GM18951 (cell line): Measurements from ENCODE around the gene GALNT9.
"Not testable (repeated sequence)": the region's sequence is repeated elsewhere in the genome, so short reads cannot be mapped to it uniquely, and the experiment has no call there.

Experiments used
- POLR2A ChIP-seq: IDR thresholded peaks from 4 replicates; pipeline ENCODE4 v1.6.1; 2011; ENCODE audit warnings: mild to moderate bottlenecking; ENCODE audit not compliant: insufficient read length, insufficient read depth; ENCODE audit errors: extremely low read depth
- in situ Hi-C: fragments of 300-500 bp; cut with MboI; formaldehyde crosslinking; loops from one replicate; pipeline ENCODE4 v1.12.0; 2022; ENCODE audit warnings: low sequenced_read_pairs, mixed read lengths, inconsistent platforms; ENCODE audit not compliant: unreplicated experiment

GALNT9 gene

DNA sequence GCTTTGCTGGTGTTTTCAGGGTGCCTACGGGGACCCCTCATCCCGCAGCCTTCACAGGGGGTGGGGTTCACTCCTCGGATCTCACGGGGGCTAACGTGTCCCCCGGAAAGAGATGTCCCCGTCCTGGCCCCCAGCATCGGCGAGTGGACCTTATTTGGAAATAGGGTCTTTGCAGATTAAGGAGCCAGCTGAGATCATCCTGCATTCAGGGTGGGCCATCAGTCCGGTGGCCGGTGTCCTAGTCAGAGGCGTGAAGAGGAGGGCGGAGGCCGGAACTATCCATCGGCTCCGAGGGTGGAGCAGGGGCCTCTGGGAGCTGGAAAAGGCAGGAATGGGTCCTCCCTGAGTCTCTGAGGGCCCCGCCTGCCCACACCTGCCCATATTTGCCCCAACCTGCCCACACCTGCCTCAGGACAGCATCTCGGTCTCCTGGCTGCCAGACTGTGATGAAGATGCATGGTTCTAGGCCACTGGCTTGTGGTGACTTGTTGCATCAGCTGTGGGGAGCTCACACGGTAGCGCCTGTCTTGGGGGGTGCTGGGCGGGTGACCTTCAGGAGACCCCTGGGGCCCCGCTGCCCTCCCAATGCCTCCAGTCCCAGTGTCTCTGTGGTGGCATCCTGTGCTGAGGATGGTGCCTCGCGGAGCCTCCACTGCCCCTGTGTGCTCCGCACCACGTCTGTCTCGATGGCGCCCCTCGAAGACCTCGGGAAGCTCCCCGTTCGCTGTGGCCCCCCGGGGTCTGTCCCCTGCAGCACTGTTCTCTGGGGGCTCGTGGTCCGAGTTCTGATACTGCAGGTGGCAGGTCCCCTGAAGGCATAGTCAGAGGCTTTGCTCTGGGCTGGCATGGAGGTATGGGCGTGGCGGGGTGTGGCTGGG lies 170.5 kb downstream of the GALNT9 start:
- TF ChIP-seq POLR2A, result no peak
- in situ Hi-C loops, result no loop called here

DNA sequence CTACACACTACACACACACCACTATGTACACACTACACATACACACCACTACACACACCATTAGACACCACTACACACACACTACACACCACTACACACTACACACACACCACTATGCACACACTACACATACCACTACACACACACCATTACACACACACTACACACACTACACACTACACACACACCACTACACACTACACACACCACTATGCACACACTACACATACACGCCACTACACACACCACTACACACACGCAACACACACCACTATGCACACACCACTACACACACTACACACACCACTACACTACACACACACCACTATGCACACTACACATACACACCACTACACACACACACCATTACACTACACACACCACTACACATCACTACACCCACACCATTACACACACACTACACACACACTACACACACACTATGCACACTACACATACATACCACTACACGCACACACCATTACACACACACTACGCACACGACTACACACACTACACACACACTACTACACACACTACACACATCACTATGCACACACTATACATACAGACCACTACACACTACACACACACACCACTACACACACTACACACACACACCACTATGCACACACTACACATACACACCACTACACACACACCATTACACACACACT lies 171.5 kb downstream of the GALNT9 start:
- no peak for TF ChIP-seq POLR2A
- in situ Hi-C loops, result no loop called here

DNA sequence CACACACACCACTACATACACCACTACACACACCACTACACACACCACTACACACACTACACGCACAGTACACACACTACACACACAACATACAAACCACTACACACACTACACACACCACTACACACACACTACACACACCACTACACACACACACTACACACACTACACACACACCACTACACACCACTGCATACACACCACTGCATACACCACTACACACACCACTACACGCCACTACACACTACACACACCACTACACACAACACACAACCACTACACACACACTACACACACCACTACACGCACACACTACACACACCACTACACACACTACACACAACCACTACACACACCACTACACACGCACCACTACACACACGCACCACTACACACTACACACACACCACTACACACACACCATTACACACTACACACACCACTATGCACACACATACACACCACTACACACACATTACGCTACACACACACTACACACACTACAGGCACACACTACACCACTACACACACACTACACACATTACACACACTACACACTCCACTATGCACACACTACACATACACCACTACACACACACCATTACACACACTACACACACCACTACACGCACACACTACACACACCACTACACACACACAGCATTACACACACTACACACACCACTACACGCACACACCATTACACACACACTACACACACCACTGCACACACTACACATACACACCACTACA lies 172.6 kb downstream of the GALNT9 start:
- in situ Hi-C loops, result no loop called here
- no peak for TF ChIP-seq POLR2A

DNA sequence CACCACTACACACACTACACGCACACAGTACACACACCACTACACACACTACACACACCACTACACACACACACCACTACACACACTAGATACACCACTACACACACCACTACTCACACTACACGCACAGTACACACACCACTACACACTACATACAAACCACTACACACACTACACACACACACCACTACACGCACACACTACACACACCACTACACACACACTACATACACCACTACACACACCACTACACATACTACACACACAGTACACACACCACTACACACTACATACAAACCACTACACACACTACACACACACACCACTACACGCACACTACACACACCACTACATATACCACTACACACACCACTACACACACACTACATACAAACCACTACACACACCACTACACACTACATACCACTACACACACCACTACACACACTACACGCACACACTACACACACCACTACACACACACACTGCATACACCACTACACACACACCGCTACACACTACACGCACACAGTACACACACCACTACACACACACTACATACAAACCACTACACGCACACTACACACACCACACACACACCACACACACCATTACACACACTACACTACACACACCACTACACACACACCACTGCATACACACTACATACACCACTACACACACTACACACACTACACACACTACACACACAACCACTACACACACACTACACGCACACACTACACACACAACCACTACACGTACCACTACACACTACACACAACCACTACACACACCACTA lies 173.4 kb downstream of the GALNT9 start:
- in situ Hi-C loops, result no loop called here
- no peak for TF ChIP-seq POLR2A

DNA sequence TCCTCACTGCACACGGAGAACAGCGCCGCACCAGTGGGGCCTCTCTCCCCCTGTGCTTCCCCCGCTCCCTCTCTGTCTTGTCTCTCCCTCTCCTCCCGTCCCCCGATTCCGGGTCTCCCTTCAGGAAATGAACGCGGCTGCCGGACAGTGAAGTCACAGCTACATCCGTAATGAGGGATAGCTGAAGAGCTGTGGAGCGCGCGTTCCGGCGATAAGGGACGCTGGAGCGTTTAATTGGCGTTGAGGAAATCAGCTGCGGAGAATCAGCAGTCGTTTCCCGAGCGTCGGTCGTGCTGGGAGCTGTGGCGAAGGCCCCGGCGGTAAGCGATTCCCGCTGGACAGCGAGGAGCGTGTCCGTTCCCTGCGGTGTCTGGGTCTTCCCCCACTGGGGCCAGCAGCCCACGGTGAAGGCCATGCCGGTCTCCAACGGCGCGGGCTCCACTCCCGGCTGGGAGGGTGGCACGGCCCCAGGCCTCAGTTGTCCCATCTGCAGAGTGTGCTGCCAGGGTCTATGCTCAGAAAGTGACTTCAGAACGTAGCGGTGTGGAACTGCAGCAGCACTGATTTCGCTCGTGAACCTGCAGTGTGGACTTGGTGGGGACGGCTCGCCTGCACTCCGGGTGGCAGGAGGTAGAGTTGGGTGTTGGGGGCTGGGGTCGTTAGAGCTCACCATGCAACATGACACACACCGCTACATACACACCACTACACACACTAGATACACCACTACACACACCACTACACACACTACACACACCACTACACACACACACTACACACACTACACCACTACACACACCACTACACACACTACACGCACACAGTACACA lies 174.2 kb downstream of the GALNT9 start:
- in situ Hi-C loops, result no loop called here
- TF ChIP-seq POLR2A, result no peak

DNA sequence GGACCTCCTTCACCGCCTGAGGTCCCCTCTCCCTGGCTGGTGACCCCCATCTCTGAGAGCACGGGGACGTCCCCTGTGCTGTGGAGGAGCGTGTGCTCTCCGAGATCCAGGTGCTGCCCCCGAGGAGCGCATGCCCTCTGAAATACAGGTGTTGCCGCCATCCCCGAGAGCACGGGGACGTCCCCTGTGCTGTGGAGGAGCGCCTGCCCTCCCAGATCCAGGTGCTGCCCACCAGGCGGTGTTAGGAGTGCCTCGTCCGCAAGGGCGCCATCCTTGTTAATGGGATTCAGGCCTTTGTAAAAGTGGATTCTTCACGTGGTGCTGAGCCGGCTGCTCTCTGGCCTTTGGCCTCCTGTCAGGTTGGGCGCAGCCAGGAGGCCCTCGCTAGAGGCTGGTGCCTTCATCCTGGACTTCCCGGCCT lies 175.0 kb downstream of the GALNT9 start:
- in situ Hi-C loops, result no loop called here
- TF ChIP-seq POLR2A, result no peak

DNA sequence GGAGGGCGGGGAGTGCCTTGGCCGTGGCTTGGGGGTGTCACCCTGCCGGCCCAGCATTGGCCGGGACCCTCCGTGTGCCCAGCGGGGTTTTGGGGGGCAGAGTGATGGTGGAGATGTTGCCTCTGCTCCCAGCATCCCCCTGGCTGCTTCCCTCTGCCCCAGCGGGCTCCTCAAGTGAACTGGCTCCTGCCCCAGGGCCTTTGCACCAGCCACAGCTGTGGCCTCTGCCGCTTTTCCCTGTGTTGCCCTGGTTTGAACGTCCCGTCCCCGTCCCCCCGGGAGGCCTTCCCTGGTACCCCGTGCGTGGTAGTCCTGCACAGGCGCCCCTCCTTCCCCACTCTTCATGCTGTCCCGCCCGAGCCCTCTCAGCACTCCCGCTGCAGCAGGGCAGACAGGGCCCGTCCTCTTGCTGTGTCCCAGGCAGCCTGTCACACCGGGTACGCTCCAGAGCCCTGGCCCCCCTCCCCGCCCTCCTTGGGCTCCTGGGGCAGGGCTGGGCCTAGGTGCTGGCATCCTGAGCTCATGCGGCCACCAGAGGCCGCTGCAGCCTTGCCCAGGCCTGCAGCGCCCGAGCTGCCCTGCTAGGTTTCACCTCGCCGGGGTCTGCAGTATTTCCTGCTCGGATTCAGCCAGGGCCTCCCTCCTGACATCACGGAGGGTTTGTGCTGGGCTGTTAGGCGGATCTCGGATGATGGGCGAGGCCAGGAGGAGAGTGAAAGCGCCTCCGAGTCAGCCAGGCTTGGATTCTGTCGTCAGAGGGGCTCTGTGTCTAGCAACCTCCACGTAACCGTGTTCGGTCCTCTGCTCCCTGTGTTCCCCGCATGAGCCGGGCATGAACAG lies 175.7 kb downstream of the GALNT9 start:
- in situ Hi-C loops, result no loop called here
- TF ChIP-seq POLR2A, result no peak

DNA sequence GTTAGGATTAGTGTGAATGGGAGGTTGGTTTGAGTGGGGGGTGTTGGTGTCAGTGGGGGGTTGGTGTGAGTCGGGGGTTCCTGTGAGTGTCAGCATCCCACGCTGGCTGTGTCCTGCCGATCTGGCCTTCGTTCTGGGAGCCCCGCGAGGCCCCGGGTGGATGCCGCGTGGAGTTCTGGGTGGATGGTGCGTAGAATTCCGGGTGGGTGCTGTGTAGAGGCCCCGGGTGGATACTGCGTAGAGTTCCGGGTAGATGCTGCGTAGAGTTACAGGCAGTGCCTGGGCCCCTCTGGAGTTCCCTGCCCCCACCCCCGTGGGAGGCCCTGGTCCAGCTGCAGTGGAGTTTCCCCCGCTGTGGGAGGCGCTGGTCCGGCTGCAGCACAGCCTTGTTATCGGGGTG lies 176.4 kb downstream of the GALNT9 start:
- in situ Hi-C loops, result no loop called here
- TF ChIP-seq POLR2A, result no peak

DNA sequence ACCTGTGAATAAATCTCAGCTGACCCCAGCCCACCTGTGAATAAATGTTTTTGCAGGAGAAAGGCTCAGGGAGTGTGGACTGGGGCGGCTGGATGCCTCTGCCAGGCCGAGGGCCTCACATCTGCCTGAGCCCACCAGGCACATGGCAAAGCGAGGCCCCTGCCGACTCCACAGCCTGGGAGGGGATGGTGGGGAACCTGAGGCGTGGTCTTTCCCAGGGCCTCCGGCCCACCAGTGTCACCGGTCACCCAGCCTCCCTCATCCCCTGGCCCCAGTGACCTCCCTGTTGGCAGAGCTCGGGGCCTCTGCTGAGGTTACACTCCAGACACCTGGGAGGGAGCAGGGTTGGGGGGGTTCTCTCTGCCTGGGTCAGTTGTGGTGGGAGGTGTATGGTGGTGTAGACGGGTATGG lies 177.0 kb downstream of the GALNT9 start:
- in situ Hi-C loops, result no loop called here
- no peak for TF ChIP-seq POLR2A

DNA sequence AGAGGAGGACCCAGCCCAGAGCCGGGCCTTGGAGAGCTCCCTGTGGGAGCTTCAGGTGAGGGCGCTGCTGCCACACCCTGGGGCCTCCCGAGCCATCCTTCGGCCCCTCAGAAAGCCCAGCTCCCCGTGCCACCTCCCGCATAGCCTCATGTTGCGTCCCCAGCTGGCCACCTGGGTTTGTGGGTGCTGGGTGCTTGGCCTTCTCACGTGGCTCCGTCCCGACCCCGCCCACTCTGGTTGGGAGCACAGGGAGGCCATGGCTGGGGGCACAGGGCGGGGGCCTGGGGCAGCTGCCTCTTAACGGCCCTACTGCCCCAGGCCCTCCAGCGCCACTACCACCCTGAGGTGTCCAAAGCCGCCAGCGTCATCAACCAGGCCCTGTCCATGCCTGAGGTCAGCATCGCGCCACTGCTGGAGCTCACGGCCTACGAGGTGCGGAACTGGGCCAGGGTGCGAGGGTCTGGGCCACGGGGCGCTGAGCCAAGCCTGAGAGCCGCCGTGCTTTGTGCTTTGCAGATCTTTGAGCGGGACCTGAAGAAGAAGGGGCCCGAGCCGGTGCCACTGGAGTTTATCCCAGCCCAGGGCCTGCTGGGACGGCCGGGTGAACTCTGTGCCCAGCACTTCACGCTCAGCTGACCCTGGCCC lies 177.5 kb downstream of the GALNT9 start:
- in situ Hi-C loops, result no loop called here
- TF ChIP-seq POLR2A, result no peak

DNA sequence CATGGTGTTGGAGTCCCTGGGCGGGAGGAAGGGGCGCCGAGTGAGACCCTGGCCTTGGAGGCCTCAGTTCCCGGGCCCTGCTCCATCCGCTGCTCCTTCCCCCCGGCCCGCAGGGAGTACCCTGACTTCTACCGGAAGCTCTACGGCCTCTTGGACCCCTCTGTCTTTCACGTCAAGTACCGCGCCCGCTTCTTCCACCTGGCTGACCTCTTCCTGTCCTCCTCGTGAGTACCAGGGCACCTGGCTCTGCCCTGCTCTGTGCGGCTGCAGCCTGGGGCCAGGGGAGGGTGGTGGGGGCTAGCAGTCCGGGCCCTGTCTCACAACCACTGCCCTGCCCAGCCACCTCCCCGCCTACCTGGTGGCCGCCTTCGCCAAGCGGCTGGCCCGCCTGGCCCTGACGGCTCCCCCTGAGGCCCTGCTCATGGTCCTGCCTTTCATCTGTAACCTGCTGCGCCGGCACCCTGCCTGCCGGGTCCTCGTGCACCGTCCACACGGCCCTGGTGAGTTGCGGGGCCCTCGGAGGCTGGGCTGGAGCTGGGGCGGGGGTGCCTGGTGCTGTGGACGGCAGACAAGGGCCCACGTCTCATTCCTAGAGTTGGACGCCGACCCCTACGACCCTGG lies 178.1 kb downstream of the GALNT9 start:
- in situ Hi-C loops, result no loop called here
- TF ChIP-seq POLR2A, result no peak

DNA sequence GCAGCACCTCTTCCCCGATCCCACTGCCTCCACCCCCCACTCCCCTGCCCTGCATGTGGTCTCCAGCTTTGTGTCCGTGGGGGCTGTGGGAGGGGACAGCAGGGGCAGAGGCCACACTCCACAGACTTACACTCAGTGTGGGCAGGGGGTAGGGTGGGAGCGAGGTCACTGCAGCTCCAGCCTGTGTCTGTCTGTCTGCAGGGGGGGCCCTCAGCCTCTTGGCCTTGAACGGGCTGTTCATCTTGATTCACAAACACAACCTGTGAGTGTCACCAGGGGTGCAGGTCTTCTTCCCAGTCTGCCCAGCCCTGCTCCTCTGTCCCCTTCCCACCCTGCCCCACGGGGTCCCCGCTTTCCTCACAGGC lies 178.6 kb downstream of the GALNT9 start:
- TF ChIP-seq POLR2A, result no peak
- in situ Hi-C loops, result no loop called here

DNA sequence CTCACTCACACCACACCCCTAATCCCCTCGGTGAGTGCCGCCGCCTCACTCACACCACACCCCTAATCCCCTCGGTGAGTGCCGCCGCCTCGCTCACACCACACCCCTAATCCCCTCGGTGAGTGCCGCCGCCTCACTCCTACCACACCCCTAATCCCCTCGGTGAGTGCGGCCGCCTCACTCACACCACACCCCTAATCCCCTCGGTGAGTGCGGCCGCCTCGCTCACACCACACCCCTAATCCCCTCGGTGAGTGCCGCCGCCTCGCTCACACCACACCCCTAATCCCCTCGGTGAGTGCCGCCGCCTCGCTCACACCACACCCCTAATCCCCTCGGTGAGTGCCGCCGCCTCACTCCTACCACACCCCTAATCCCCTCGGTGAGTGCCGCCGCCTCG lies 179.9 kb downstream of the GALNT9 start:
- in situ Hi-C loops, result not testable (repeated sequence)
